ENCODE results near the gene CLMN. TPM values are rescaled to one million over a fixed set of nuclear protein-coding genes. Genes with fewer than 3 reads are reported as not detected.

CLMN gene
- total and polyA plus RNA-seq, 9 of the 15 experiments (the other 6 are each of a cell fraction or from before 2014, with no cell fraction given): 0.01 to 0.18 (median 0.07) TPM; not detected in 4

DNA sequence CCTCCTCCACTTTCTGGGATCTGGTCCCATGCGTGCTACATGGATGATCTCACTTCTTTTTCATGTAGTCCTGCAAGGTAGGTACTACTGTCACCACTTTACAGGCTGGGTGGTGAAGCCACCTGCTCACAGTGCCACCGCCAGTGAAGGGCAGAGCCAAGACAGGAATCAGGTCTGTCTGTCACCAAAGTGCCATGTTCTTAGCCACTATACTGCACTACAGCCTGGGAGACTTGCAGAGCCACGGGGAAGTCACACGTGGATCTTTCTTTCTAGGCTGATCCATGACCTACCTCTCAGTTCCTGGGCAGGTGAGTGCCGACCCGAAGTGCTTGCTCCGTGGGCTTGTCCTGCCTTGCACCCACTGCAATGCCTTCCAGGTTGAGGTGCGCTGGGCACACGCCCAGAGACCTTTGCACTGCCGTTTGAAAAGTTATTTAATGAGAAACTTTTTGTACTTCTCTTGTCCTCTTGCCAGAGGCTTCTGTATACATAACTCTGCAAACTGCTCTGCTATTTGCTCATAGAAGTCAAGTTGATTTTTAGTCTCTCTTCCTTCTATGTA lies 19.7 kb upstream of the CLMN start:
- no peak for ATAC-seq
- Histone ChIP-seq H3K4me1 (replicated peaks in 1 of 2; ENCODE audit: control insufficient read depth in 2 of 2, insufficient read depth in 2 of 2, low read length in 2 of 2) (no peaks in the 10 kb centered on the region), H2AFZ (ENCODE audit: low read depth, low read length) (no peak overlapping the region), H3K9me3 (replicated peaks; ENCODE audit: control insufficient read depth, insufficient read depth, low read depth, low read length) (no peaks in the 10 kb centered on the region), H4K20me1 (replicated peaks; ENCODE audit: control insufficient read depth, insufficient read depth, low read length) (no peaks in the 10 kb centered on the region), H3K9me1 (ENCODE audit: control insufficient read depth, insufficient read depth, low read length) (no peaks in the 10 kb centered on the region), H3K36me3 (ENCODE audit: control insufficient read depth, insufficient read depth, low read length) (no peaks in the 10 kb centered on the region), H3K79me2 (ENCODE audit: control insufficient read depth, insufficient read depth, low read length) (no peaks in the 10 kb centered on the region), H3K9ac (ENCODE audit: insufficient read depth in 1 of 2, low read depth in 2 of 2, low read length in 2 of 2) (no peak overlapping the region), H3K4me3 (no peak overlapping the region), H3K27ac (ENCODE audit: extremely low read depth, low read depth, low read length) (no peak overlapping the region), H3K27me3 (ENCODE audit: control insufficient read depth in 2 of 2, insufficient read depth in 2 of 2, low read length in 2 of 2) (no peaks in the 10 kb centered on the region), H3K4me2 (ENCODE audit: insufficient read depth, low read length) (no peak overlapping the region)
- 3% methylated on average over 10 of the region's 10 CpGs for WGBS (ENCODE audit: insufficient coverage, low coverage, missing lambda C conversion rate)
- POLR2A ChIA-PET: no interaction called here
- CTCF ChIA-PET (ENCODE audit: low intra/inter-chr PET ratio): no interaction called here
- intact Hi-C loops (cut with micrococcal nuclease): no loop called here
- FAIRE-seq: no peak
- in situ Hi-C loops (cut with MboI): no loop called here
- BruUV-seq (replicated peaks): no TSS peak
- no peak for DNase-seq (ENCODE audit: extremely low read depth in 1 of 4, low spot score in 3 of 4)
- TF ChIP-seq CEBPB (tag; IDR thresholded peaks at IDR 0.05) (no peak), RBM17 (IDR thresholded peaks at IDR 0.05; ENCODE audit: borderline replicate concordance, low read depth, low read length) (no peak), CEBPZ (IDR thresholded peaks at IDR 0.05; ENCODE audit: borderline replicate concordance, low read depth, low read length) (no peak), FOS (IDR thresholded peaks at IDR 0.05; ENCODE audit: extremely low read depth, insufficient read length) (no peak), CREM (IDR thresholded peaks at IDR 0.05; ENCODE audit: low read depth) (no peak), HDGF (IDR thresholded peaks at IDR 0.05) (no peak), RFX1 (IDR thresholded peaks at IDR 0.05) (no peak), KAT2B (IDR thresholded peaks at IDR 0.05; ENCODE audit: low read depth, low read length) (no peak), ZNF76 (CRISPR knock-in tag; IDR thresholded peaks at IDR 0.05; ENCODE audit: borderline replicate concordance) (no peak), USF2 (CRISPR knock-in tag; IDR thresholded peaks at IDR 0.05) (no peak), ZBTB5 (IDR thresholded peaks at IDR 0.05) (no peak)
- TF ChIP-seq, protein P1, sequence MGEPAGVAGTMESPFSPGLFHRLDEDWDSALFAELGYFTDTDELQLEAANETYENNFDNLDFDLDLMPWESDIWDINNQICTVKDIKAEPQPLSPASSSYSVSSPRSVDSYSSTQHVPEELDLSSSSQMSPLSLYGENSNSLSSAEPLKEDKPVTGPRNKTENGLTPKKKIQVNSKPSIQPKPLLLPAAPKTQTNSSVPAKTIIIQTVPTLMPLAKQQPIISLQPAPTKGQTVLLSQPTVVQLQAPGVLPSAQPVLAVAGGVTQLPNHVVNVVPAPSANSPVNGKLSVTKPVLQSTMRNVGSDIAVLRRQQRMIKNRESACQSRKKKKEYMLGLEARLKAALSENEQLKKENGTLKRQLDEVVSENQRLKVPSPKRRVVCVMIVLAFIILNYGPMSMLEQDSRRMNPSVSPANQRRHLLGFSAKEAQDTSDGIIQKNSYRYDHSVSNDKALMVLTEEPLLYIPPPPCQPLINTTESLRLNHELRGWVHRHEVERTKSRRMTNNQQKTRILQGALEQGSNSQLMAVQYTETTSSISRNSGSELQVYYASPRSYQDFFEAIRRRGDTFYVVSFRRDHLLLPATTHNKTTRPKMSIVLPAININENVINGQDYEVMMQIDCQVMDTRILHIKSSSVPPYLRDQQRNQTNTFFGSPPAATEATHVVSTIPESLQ (CRISPR knock-in tag; IDR thresholded peaks at IDR 0.05): no peak
- TF ChIP-seq, protein P2, sequence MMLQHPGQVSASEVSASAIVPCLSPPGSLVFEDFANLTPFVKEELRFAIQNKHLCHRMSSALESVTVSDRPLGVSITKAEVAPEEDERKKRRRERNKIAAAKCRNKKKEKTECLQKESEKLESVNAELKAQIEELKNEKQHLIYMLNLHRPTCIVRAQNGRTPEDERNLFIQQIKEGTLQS (IDR thresholded peaks at IDR 0.05): no peak
- TF ChIP-seq, protein P2 (CRISPR knock-in tag; conservative IDR thresholded peaks at IDR 0.05): no peak

Data from K562 (cell line).